CD14-positive monocyte (primary cell): Measurements from ENCODE around the gene SLIT3. TPM values are rescaled to one million over a fixed set of nuclear protein-coding genes. Genes with fewer than 3 reads are reported as not detected.

Experiments used
- DNase-seq, 3 donors: peaks; one replicate each; pipeline ENCODE4 v3.0.0-alpha.2; 2011 to 2022
- H2AFZ ChIP-seq: 2 replicates; pipeline ENCODE4 v1.6.0; 2012; ENCODE audit warnings: mild to moderate bottlenecking, low read depth, low read length, inconsistent platforms; ENCODE audit not compliant: insufficient read depth, poor library complexity, severe bottlenecking
- H3K27ac ChIP-seq, 2 donors: 1 replicate in 1 of 2; 2 replicates in 1 of 2; pipeline ENCODE4 v1.5.1; 2012 to 2013; ENCODE audit warnings: low read length in 2 of 2, control low read depth in 1 of 2, inconsistent platforms in 1 of 2, low read depth in 1 of 2, mild to moderate bottlenecking in 1 of 2
- H3K27me3 ChIP-seq, 2 donors: one replicate each; pipeline versions ENCODE4 v1.6.0 to v1.6.1; 2011 to 2013; ENCODE audit warnings: low read length in 2 of 2; ENCODE audit not compliant: control insufficient read depth in 2 of 2, insufficient read depth in 2 of 2
- H3K36me3 ChIP-seq, 2 donors: replicated peaks in 1 of 2; 1 replicate in 1 of 2; 2 replicates in 1 of 2; pipeline versions ENCODE4 v1.5.1 to v1.6.1; 2012 to 2013; ENCODE audit warnings: low read length in 2 of 2, control low read depth in 1 of 2, inconsistent platforms in 1 of 2, mild to moderate bottlenecking in 1 of 2; ENCODE audit not compliant: insufficient read depth in 2 of 2, control insufficient read depth in 1 of 2
- H3K4me1 ChIP-seq, 2 donors: 1 replicate in 1 of 2; 2 replicates in 1 of 2; pipeline versions ENCODE4 v1.5.1 to v1.6.1; 2012 to 2013; ENCODE audit warnings: low read length in 2 of 2, control low read depth in 1 of 2, inconsistent platforms in 1 of 2, mild to moderate bottlenecking in 1 of 2, moderate library complexity in 1 of 2; ENCODE audit not compliant: insufficient read depth in 2 of 2, control insufficient read depth in 1 of 2
- H3K4me2 ChIP-seq: replicated peaks from 2 replicates; pipeline ENCODE3; 2012; ENCODE audit warnings: low read length, moderate library complexity, mild to moderate bottlenecking; ENCODE audit not compliant: poor library complexity, severe bottlenecking; ENCODE audit errors: extremely low read depth
- H3K4me3 ChIP-seq, 3 experiments: fragments of 200-600 bp in 1 of 3; sonication (generic) in 1 of 3; replicated peaks in 1 of 3; 1 replicate in 2 of 3; 2 replicates in 1 of 3; pipeline ENCODE4 v1.5.1; 2011 to 2013; ENCODE audit warnings: low read length in 3 of 3, mild to moderate bottlenecking in 3 of 3, control low read depth in 2 of 3, low read depth in 2 of 3, inconsistent platforms in 1 of 3, moderate library complexity in 1 of 3
- H3K79me2 ChIP-seq: 2 replicates; pipeline ENCODE4 v1.6.0; 2012; ENCODE audit warnings: mild to moderate bottlenecking, control low read depth, inconsistent platforms, low read length, moderate library complexity; ENCODE audit not compliant: insufficient read depth
- H3K9ac ChIP-seq: 2 replicates; pipeline ENCODE4 v1.6.0; 2017; ENCODE audit warnings: low read length, mild to moderate bottlenecking; ENCODE audit not compliant: insufficient read depth, poor library complexity, severe bottlenecking
- H3K9me3 ChIP-seq, 2 donors: replicated peaks in 1 of 2; 1 replicate in 1 of 2; 2 replicates in 1 of 2; pipeline versions ENCODE4 v1.5.1 to v1.6.1; 2012 to 2013; ENCODE audit warnings: low read length in 2 of 2, control low read depth in 1 of 2; ENCODE audit not compliant: control insufficient read depth in 1 of 2, insufficient read depth in 1 of 2
- H4K20me1 ChIP-seq: 2 replicates; pipeline ENCODE4 v1.6.0; 2012; ENCODE audit warnings: mild to moderate bottlenecking, low read length, control low read depth, moderate library complexity; ENCODE audit not compliant: insufficient read depth
- H3K27ac Mint-ChIP-seq, 7 donors: one replicate each; pipeline ENCODE4 v1.8.0; 2020; ENCODE audit warnings: mild to moderate bottlenecking in 7 of 7, mixed read lengths in 7 of 7, moderate library complexity in 6 of 7, inconsistent platforms in 2 of 7
- H3K27me3 Mint-ChIP-seq, 3 donors: one replicate each; pipeline ENCODE4 v1.8.0; 2021 to 2022; ENCODE audit warnings: low read depth in 3 of 3, mild to moderate bottlenecking in 3 of 3, mixed read lengths in 3 of 3, moderate library complexity in 3 of 3, inconsistent platforms in 1 of 3
- H3K36me3 Mint-ChIP-seq, 2 donors: one replicate each; pipeline ENCODE4 v1.8.0; 2020; ENCODE audit warnings: mixed read lengths in 2 of 2, inconsistent platforms in 1 of 2, mild to moderate bottlenecking in 1 of 2
- H3K4me1 Mint-ChIP-seq: one replicate; pipeline ENCODE4 v1.8.0; 2020; ENCODE audit warnings: mild to moderate bottlenecking, mixed read lengths
- H3K4me3 Mint-ChIP-seq, 2 donors: one replicate each; pipeline ENCODE4 v1.8.0; 2020; ENCODE audit warnings: mild to moderate bottlenecking in 2 of 2, mixed read lengths in 2 of 2, moderate library complexity in 1 of 2
- H3K9me3 Mint-ChIP-seq, 7 donors: one replicate each; pipeline ENCODE4 v1.8.0; 2020 to 2022; ENCODE audit warnings: mixed read lengths in 7 of 7, mild to moderate bottlenecking in 6 of 7, moderate library complexity in 6 of 7, inconsistent platforms in 2 of 7
- CTCF ChIP-seq: fragments of 200-600 bp; IDR thresholded peaks from one replicate; pipeline ENCODE4 v1.8.0; 2022; ENCODE audit warnings: antibody characterized with exemption, mild to moderate bottlenecking
- WGBS: methylation state at CpG from one replicate; pipeline ENCODE4 v1.1.5; 2013; ENCODE audit warnings: missing lambda C conversion rate; ENCODE audit not compliant: insufficient coverage; 5-methylcytosine and 5-hydroxymethylcytosine counted together
- intact Hi-C, 2 donors: fragments of 100-400 bp; cut with micrococcal nuclease; formaldehyde crosslinking; loops; one replicate each; pipeline versions ENCODE4 v1.15.0 to v1.15.1; 2023
- polyA plus RNA-seq, 3 donors: library from polyadenylated mRNA; depleted of rRNA in 1 of 3; unstranded in 2 of 3; stranded (reverse) in 1 of 3; fragments of 300-500 nt in 2 of 3; fragments of >200 nt in 1 of 3; fragmentation: Illumina TruSeq in 2 of 3; gene quantifications; 1 replicate in 2 of 3; 2 replicates in 1 of 3; pipeline ENCODE4 v1.2.3, GENCODE V29; 2012 to 2021

Gene SLIT3
- polyA plus RNA-seq, 3 donors: not detected

GRCh38 chr5:169288066-169288930 is 12.6 kb downstream of the SLIT3 start:
- H3K79me2 ChIP-seq: no peaks in the 10 kb centered on the region
- intact Hi-C loops: no loop called here

GRCh38 chr5:169287529-169287928 is 13.4 kb downstream of the SLIT3 start:
- H3K4me3 Mint-ChIP-seq: no peak overlapping the region
- intact Hi-C loops: no loop called here
- TF ChIP-seq CTCF: no peak
- H3K27me3 Mint-ChIP-seq: peaks cover 1 to 2% (median 2%) of the 10 kb centered on the region in 3 donors
- no peak overlapping the region for H3K27ac Mint-ChIP-seq
- H3K9ac ChIP-seq: no peak overlapping the region
- H2AFZ ChIP-seq: no peak overlapping the region
- no peaks in the 10 kb centered on the region for H3K27me3 ChIP-seq
- no peaks in the 10 kb centered on the region for H4K20me1 ChIP-seq
- H3K4me1 ChIP-seq: no peaks in the 10 kb centered on the region
- H3K9me3 ChIP-seq: peaks cover 5 to 6% of the 10 kb centered on the region in 2 donors
- no peaks in the 10 kb centered on the region for H3K4me1 Mint-ChIP-seq
- no peaks in the 10 kb centered on the region for H3K79me2 ChIP-seq
- H3K36me3 Mint-ChIP-seq: no peaks in the 10 kb centered on the region
- no peak overlapping the region for H3K4me3 ChIP-seq
- peaks cover 0 to 7% (median 3%) of the 10 kb centered on the region in 7 donors for H3K9me3 Mint-ChIP-seq
- H3K4me2 ChIP-seq: no peak overlapping the region
- H3K27ac ChIP-seq: no peak overlapping the region
- H3K36me3 ChIP-seq: no peaks in the 10 kb centered on the region
- 56% methylated on average over 3 of the region's 4 CpGs for WGBS
- no peak for DNase-seq

More at GRCh38 chr5:169288066-169288930, 12.6 kb downstream of the SLIT3 start:
- no peak overlapping the region for H2AFZ ChIP-seq
- Mint-ChIP-seq H3K4me3 (no peak overlapping the region), H3K27ac (no peak overlapping the region), H3K36me3 (no peaks in the 10 kb centered on the region), H3K27me3 (peaks cover 2 to 3% (median 2%) of the 10 kb centered on the region in 3 donors), H3K9me3 (peaks cover 0 to 7% (median 3%) of the 10 kb centered on the region in 7 donors), H3K4me1 (no peaks in the 10 kb centered on the region)
- no peak overlapping the region for H3K27ac ChIP-seq
- no peaks in the 10 kb centered on the region for H3K27me3 ChIP-seq
- TF ChIP-seq CTCF: no peak
- no peak overlapping the region for H3K9ac ChIP-seq
- peaks cover 5 to 6% of the 10 kb centered on the region in 2 donors for H3K9me3 ChIP-seq
- no peaks in the 10 kb centered on the region for H4K20me1 ChIP-seq
- H3K36me3 ChIP-seq: no peaks in the 10 kb centered on the region
- H3K4me1 ChIP-seq: no peaks in the 10 kb centered on the region
- WGBS: no CpG with 5 or more reads among the region's 1 CpG
- no peak overlapping the region for H3K4me3 ChIP-seq
- no peak overlapping the region for H3K4me2 ChIP-seq
- no peak for DNase-seq
